HEK293 (cell line): Measurements from ENCODE around the gene LCN6.
"Not testable (repeated sequence)": the region's sequence is repeated elsewhere in the genome, so short reads cannot be mapped to it uniquely, and the experiment has no call there.

Experiments
- CTCF ChIA-PET: fragments of 350-600 bp; formaldehyde crosslinking; extraction: SDS; loops from one replicate; lab custom pipeline; 2021; ENCODE audit warnings: antibody characterized with exemption; lab: Yijun Ruan, JAX
- POLR2A ChIA-PET: fragments of 300-600 bp; formaldehyde crosslinking; extraction: SDS; loops from one replicate; lab custom pipeline; 2020; ENCODE audit warnings: antibody characterized with exemption, inconsistent platforms; lab: Yijun Ruan, JAX
- H3K27ac ChIP-seq: fragments of 200-500 bp; sonication (Bioruptor generic); 2 replicates; pipeline ENCODE4 v1.5.1; 2014; ENCODE audit warnings: low read depth, low read length, control low read depth, inconsistent platforms; ENCODE audit errors: extremely low read depth
- H3K36me3 ChIP-seq, 2 experiments: fragments of 200-500 bp in 1 of 2; sonication (Bioruptor generic) in 1 of 2; 1 replicate in 1 of 2; 2 replicates in 1 of 2; pipeline ENCODE4 v1.5.1; 2014 to 2017; ENCODE audit warnings: inconsistent platforms in 2 of 2, low read length in 2 of 2; ENCODE audit not compliant: control insufficient read depth in 2 of 2, insufficient read depth in 1 of 2
- H3K4me1 ChIP-seq: fragments of 200-500 bp; sonication (Bioruptor generic); 2 replicates; pipeline ENCODE4 v1.5.1; 2014; ENCODE audit warnings: mild to moderate bottlenecking, low read length, inconsistent platforms; ENCODE audit not compliant: control insufficient read depth, insufficient read depth
- H3K4me3 ChIP-seq: 2 replicates; pipeline ENCODE4 v1.5.1; 2011; ENCODE audit warnings: low read depth, mild to moderate bottlenecking, control low read depth, low read length, moderate library complexity
- H3K9me3 ChIP-seq: fragments of 200-500 bp; sonication (Bioruptor generic); 2 replicates; pipeline ENCODE4 v1.5.1; 2014; ENCODE audit warnings: low read depth, low read length, inconsistent platforms; ENCODE audit not compliant: control insufficient read depth, insufficient read depth
- EGR2 ChIP-seq: fragments of 450-650 bp; formaldehyde crosslinking; IDR thresholded peaks from 2 replicates; pipeline ENCODE4 v1.5.1; 2016; ENCODE audit warnings: low read depth, missing biosample characterization, missing genetic modification characterization
- GFI1B ChIP-seq: fragments of 450-650 bp; formaldehyde crosslinking; IDR thresholded peaks from 2 replicates; pipeline ENCODE4 v1.5.1; 2016; ENCODE audit warnings: missing biosample characterization, missing genetic modification characterization
- GLIS1 ChIP-seq: fragments of 450-650 bp; formaldehyde crosslinking; IDR thresholded peaks from 2 replicates; pipeline ENCODE4 v1.5.1; 2016; ENCODE audit warnings: missing biosample characterization, missing genetic modification characterization
- GLIS2 ChIP-seq: fragments of 450-650 bp; formaldehyde crosslinking; IDR thresholded peaks from 2 replicates; pipeline ENCODE4 v1.5.1; 2016; ENCODE audit warnings: missing biosample characterization, missing genetic modification characterization
- IKZF3 ChIP-seq: fragments of 450-650 bp; IDR thresholded peaks from 2 replicates; pipeline ENCODE4 v1.5.0; 2018; ENCODE audit warnings: missing biosample characterization, mild to moderate bottlenecking, missing genetic modification characterization, moderate library complexity
- KLF1 ChIP-seq: fragments of 450-650 bp; formaldehyde crosslinking; IDR thresholded peaks from 2 replicates; pipeline ENCODE4 v1.5.1; 2016; ENCODE audit warnings: missing biosample characterization, missing genetic modification characterization
- RBAK ChIP-seq: fragments of 450-650 bp; formaldehyde crosslinking; IDR thresholded peaks from 2 replicates; pipeline ENCODE4 v1.5.1; 2016; ENCODE audit warnings: missing biosample characterization, missing genetic modification characterization
- REPIN1 ChIP-seq: fragments of 450-650 bp; formaldehyde crosslinking; IDR thresholded peaks from 2 replicates; pipeline ENCODE4 v1.5.1; 2017; ENCODE audit warnings: missing biosample characterization, missing genetic modification characterization, low read depth
- SP7 ChIP-seq: fragments of 450-650 bp; formaldehyde crosslinking; IDR thresholded peaks from 2 replicates; pipeline ENCODE4 v1.5.1; 2016; ENCODE audit warnings: missing biosample characterization, missing genetic modification characterization
- ZFHX2 ChIP-seq: fragments of 450-650 bp; formaldehyde crosslinking; conservative IDR thresholded peaks from 2 replicates; pipeline ENCODE4 v1.5.1; 2016; ENCODE audit warnings: missing biosample characterization, missing genetic modification characterization
- ZIC2 ChIP-seq: fragments of 450-650 bp; formaldehyde crosslinking; IDR thresholded peaks from 2 replicates; pipeline ENCODE4 v1.5.1; 2016; ENCODE audit warnings: missing biosample characterization, missing genetic modification characterization
- ZNF266 ChIP-seq: fragments of 450-650 bp; formaldehyde crosslinking; IDR thresholded peaks from 2 replicates; pipeline ENCODE4 v1.5.1; 2016; ENCODE audit warnings: missing biosample characterization, missing genetic modification characterization, low read depth
- ZNF302 ChIP-seq: fragments of 450-650 bp; formaldehyde crosslinking; IDR thresholded peaks from 2 replicates; pipeline ENCODE4 v1.5.1; 2016; ENCODE audit warnings: missing biosample characterization, missing genetic modification characterization, low read depth
- ZNF350 ChIP-seq: fragments of 450-650 bp; formaldehyde crosslinking; IDR thresholded peaks from 2 replicates; pipeline ENCODE4 v1.5.0; 2017; ENCODE audit warnings: missing biosample characterization, mild to moderate bottlenecking, missing genetic modification characterization
- ZNF354C ChIP-seq: fragments of 450-650 bp; formaldehyde crosslinking; IDR thresholded peaks from 2 replicates; pipeline ENCODE4 v1.5.1; 2016; ENCODE audit warnings: missing biosample characterization, missing genetic modification characterization, low read depth, borderline replicate concordance
- ZNF394 ChIP-seq: fragments of 450-650 bp; formaldehyde crosslinking; IDR thresholded peaks from 2 replicates; pipeline ENCODE4 v1.5.1; 2016; ENCODE audit warnings: missing biosample characterization, missing genetic modification characterization, mild to moderate bottlenecking, moderate library complexity, borderline replicate concordance
- ZNF423 ChIP-seq: fragments of 450-650 bp; formaldehyde crosslinking; IDR thresholded peaks from 2 replicates; pipeline ENCODE4 v1.5.1; 2016; ENCODE audit warnings: missing biosample characterization, missing genetic modification characterization
- ZNF580 ChIP-seq: fragments of 450-650 bp; formaldehyde crosslinking; IDR thresholded peaks from 2 replicates; pipeline ENCODE4 v1.5.1; 2016; ENCODE audit warnings: missing biosample characterization, missing genetic modification characterization
- ZNF600 ChIP-seq: fragments of 450-650 bp; formaldehyde crosslinking; IDR thresholded peaks from 2 replicates; pipeline ENCODE4 v1.5.1; 2016; ENCODE audit warnings: missing biosample characterization, missing genetic modification characterization
- ZNF626 ChIP-seq: fragments of 450-650 bp; sonication (Bioruptor Pico); formaldehyde crosslinking; IDR thresholded peaks from 2 replicates; pipeline ENCODE4 v1.5.1; 2018; ENCODE audit warnings: missing biosample characterization, missing genetic modification characterization, inconsistent platforms
- ZNF629 ChIP-seq: fragments of 450-650 bp; formaldehyde crosslinking; IDR thresholded peaks from 2 replicates; pipeline ENCODE4 v1.5.1; 2017; ENCODE audit warnings: missing biosample characterization, missing genetic modification characterization
- TF ChIP-seq, protein P1 (sequence below): fragments of 450-650 bp; formaldehyde crosslinking; IDR thresholded peaks from 2 replicates; pipeline ENCODE4 v1.5.1; 2016; ENCODE audit warnings: missing biosample characterization, missing genetic modification characterization
- TF ChIP-seq, protein P2 (sequence below): fragments of 450-650 bp; formaldehyde crosslinking; IDR thresholded peaks from 2 replicates; pipeline ENCODE4 v1.5.1; 2016; ENCODE audit warnings: missing biosample characterization, missing genetic modification characterization, low read depth

The LCN6 gene

DNA sequence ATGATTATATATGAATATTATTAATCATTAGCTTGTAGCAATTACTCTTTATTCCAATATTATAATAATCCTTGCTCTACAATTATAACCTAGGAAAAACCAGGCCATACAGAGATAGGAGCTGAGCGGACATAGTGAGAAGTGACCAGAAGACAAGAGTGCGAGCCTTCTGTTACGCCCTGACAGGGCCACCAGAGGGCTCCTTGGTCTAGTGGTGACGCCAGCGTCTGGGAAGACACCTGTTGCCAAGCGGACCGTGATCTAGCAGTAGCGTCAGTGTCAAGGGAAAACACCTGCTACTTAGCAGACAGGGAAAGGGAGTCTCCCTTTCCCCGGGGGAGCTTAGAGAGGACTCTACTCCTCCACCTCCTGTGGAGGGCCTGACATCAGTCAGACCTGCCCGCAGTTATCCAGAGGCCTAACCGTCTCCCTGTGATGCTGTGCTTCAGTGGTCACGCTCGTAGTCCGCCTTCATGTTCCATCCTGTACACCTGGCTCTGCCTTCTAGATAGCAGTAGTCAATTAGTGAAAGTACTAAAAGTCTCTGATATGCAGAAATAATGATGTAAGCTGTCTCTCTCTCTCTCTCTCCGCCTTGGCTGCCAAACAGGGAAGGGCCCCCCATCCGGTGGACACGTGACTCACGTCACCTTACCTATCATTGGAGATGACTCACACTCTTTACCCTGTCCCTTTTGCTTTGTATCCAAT lies 18.2 kb upstream of the LCN6 start (continued):
- TF ChIP-seq ZNF394 (tag by site-specific recombination), result peak; percentile 60; the same call in 1 of the 2 replicates

DNA sequence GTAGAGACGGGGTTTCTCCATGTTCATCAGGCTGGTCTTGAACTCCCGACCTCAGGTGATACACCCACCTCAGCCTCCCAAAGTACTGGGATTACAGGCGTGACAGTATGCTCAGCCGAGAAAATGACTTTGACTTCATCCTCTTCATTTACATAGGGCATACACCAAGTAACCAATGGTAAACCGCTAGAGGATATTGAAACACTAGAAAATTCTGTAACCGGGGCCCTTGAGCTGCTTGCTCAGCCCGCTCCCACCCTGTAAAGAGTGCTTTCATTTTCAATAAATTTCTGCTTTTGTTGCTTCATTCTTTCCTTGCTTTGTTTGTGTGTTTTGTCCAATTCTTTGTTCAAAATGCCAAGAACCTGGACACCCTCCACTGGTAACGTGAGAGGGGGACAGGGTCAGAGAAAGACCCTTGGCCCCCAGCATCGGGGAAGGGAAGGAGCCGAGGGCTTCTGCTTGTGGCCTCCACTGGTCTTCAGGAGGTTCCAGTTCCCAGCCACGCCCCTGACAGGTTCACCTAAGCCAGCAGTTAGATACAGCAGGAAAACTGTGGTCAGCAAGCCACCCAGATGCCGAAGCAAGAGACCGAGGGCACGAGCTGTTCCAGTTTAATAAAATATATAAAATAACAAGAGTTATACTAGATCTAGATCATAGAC lies 17.6 kb upstream of the LCN6 start:
- ChIA-PET CTCF (interaction anchor here (0.6 to 4.7 kb wide), 12 partner anchors 9 to 493 kb away, joined by 3 to 79 read pairs (median 4); partner anchors contain the start of gene LCN8), POLR2A (interaction anchor here (1.7 kb wide), 1 partner anchor 38 kb away, joined by 7 read pairs; no protein-coding TSS in a partner anchor)
- H3K4me1 ChIP-seq, H3K36me3 ChIP-seq, H3K27ac ChIP-seq, H3K4me3 ChIP-seq, H3K9me3 ChIP-seq: not testable (repeated sequence)

GRCh38 chr9:136765041-136765440 lies 16.7 kb upstream of the LCN6 start:
- H3K9me3 ChIP-seq, result no peaks in the 10 kb centered on the region
- no peak overlapping the region for H3K27ac ChIP-seq
- no peaks in the 10 kb centered on the region for H3K4me1 ChIP-seq
- TF ChIP-seq GLIS2 (tag by site-specific recombination) (peak; percentile 11), ZIC2 (peak; percentile 56), REPIN1 (tag by site-specific recombination) (no peak), GLIS1 (tag by site-specific recombination) (peak; percentile 53), ZNF580 (tag by site-specific recombination) (no peak)
- H3K36me3 ChIP-seq, result no peaks in the 10 kb centered on the region
- ChIA-PET POLR2A (no interaction called here), CTCF (interaction anchor here (0.5 to 2.0 kb wide), 7 partner anchors 20 to 277 kb away, joined by 3 to 6 read pairs (median 4); partner anchors contain the start of gene AJM1)
- no peak overlapping the region for H3K4me3 ChIP-seq

- no peak within 1 kb of the TSS for H3K4me3 ChIP-seq
- ChIA-PET POLR2A (no interaction called here), CTCF (interaction anchor here (0.6 to 2.2 kb wide), 9 partner anchors 14 to 276 kb away, joined by 3 to 6 read pairs (median 4); partner anchors contain the start of gene AJM1)
- no peak within 1 kb of the TSS for H3K27ac ChIP-seq
- H3K4me1 ChIP-seq, result no peaks in the 10 kb centered on the region
- H3K36me3 ChIP-seq, result no peaks in the 10 kb centered on the region
- H3K9me3 ChIP-seq, result no peaks in the 10 kb centered on the region
- 0 out of 2 replicates have a peak, but pooled peaks have one; percentile 22 for TF ChIP-seq IKZF3
- no peak for TF ChIP-seq ZNF626 (tag by site-specific recombination)
- no peak for TF ChIP-seq ZNF266 (tag by site-specific recombination)
- TF ChIP-seq ZFHX2 (tag by site-specific recombination), result peak; percentile 88
- TF ChIP-seq ZNF302, result no peak
- 0 out of 2 replicates have a peak, but pooled peaks have one; percentile 49 for TF ChIP-seq ZNF423 (tag by site-specific recombination)
- peak; percentile 94 for TF ChIP-seq GLIS1 (tag by site-specific recombination)
- TF ChIP-seq GFI1B (tag by site-specific recombination), result no peak
- TF ChIP-seq EGR2 (tag by site-specific recombination), result peak; percentile 59
- TF ChIP-seq, protein P1, sequence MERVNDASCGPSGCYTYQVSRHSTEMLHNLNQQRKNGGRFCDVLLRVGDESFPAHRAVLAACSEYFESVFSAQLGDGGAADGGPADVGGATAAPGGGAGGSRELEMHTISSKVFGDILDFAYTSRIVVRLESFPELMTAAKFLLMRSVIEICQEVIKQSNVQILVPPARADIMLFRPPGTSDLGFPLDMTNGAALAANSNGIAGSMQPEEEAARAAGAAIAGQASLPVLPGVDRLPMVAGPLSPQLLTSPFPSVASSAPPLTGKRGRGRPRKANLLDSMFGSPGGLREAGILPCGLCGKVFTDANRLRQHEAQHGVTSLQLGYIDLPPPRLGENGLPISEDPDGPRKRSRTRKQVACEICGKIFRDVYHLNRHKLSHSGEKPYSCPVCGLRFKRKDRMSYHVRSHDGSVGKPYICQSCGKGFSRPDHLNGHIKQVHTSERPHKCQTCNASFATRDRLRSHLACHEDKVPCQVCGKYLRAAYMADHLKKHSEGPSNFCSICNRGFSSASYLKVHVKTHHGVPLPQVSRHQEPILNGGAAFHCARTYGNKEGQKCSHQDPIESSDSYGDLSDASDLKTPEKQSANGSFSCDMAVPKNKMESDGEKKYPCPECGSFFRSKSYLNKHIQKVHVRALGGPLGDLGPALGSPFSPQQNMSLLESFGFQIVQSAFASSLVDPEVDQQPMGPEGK (tag by site-specific recombination), result peak; percentile 64; the same call in 1 of the 2 replicates
- TF ChIP-seq ZNF600 (tag by site-specific recombination), result peak; percentile 69
- peak; percentile 28; the same call in 1 of the 2 replicates for TF ChIP-seq ZNF629 (tag by site-specific recombination)
- peak; percentile 23; the same call in 1 of the 2 replicates for TF ChIP-seq SP7 (tag by site-specific recombination)
- no peak for TF ChIP-seq RBAK (tag by site-specific recombination)
- peak; percentile 27 for TF ChIP-seq GLIS2 (tag by site-specific recombination)
- TF ChIP-seq ZNF354C (tag by site-specific recombination), result no peak
- no peak for TF ChIP-seq REPIN1 (tag by site-specific recombination)
- no peak for TF ChIP-seq ZNF350 (tag by site-specific recombination)
- TF ChIP-seq KLF1 (tag by site-specific recombination), result 0 out of 2 replicates have a peak, but pooled peaks have one; percentile 19
- TF ChIP-seq, protein P2, sequence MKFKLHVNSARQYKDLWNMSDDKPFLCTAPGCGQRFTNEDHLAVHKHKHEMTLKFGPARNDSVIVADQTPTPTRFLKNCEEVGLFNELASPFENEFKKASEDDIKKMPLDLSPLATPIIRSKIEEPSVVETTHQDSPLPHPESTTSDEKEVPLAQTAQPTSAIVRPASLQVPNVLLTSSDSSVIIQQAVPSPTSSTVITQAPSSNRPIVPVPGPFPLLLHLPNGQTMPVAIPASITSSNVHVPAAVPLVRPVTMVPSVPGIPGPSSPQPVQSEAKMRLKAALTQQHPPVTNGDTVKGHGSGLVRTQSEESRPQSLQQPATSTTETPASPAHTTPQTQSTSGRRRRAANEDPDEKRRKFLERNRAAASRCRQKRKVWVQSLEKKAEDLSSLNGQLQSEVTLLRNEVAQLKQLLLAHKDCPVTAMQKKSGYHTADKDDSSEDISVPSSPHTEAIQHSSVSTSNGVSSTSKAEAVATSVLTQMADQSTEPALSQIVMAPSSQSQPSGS (tag by site-specific recombination), result peak; percentile 57
Observed at GRCh38 chr9:136764301-136764891, 16.1 kb upstream of the LCN6 start, which contains the start of gene LCN15. Gene LCN15, minus strand, starts transcription at chr9:136764518. Its CDS starts 30 bp downstream, at chr9:136764488.
